ENCODE data around the gene HPCA.

Gene HPCA

DNA sequence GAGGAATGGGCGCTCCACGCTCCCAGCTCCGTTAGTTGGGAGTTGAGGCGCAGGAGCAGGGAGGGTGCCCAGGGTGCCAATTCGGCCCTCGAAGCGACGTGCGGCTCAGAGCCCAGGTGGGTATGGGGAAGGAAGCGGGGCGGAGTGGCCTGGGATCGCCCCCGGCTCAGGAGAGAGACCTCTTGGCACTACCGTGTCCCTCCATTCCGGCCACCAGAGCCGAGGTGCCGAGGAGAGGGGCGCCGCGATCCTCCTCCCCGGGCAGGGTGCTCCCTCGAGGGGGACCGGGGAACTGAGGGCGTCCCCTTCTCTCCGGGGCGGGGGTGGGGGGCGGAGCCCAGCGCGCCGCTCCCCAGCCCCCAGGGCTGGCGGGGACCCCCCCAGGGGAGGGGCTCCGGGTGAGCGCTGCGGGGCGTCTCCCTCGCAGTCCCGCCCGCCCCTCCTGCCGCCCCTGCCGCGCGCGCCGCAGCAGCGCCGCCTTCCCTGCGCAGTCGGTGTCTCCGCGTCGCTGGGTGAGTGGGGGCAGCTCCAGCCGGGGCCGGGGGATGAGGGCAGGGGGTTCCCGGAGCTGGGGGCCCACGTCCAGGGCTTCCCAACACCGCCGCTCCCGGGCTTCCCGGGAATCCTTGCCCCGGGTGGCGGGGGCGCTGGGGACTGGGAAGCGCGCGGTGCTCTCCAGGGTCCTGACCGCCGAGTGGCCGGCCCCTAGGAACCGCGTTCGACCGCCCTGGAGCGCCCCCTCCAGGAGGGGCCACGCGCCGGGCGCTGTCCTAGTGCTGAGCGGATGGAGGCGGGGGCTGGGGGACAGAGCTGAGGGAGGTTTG lies at the start of gene HPCA:
Gene HPCA, plus strand, starts transcription at position 488 of the 824 bp plus-strand sequence. CDS start 2,408 bp downstream, outside the sequence.
- DNase-seq (ENCODE audit: low read depth) = no peak

DNA sequence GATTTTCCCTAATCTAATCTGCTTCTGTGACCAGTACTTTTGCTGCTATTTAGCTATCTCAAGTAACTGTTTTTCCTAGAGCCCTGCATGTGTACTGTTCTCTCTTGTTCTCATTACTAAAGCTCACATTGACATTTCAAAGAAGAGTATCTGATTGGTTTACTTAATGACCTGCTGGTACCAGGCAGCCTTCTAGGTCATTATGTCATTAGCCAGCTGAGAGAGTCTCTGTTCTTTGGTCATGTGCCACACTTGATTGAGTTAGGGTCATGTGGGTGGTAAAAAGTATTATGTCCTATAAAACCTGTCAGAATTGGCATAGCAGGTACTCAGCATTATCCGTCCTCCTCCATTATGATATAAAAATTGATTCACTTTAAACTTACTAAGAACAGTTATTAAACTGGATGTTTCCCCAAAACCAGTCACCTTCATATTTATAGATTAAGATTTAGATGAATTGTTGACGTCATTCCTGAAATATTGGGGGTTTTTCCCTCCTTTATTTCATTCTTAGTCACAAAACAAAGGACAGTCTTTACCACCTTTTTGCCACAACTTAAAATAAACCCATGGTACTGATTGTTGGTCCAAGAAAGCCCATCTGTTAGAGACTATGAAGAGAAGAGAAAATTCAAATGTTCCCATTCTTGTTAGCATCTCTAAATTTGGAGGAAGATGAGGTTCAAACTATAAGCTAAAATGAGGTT lies 37.8 kb upstream of the HPCA start:
- no peak for DNase-seq (ENCODE audit: low read depth)

DNA sequence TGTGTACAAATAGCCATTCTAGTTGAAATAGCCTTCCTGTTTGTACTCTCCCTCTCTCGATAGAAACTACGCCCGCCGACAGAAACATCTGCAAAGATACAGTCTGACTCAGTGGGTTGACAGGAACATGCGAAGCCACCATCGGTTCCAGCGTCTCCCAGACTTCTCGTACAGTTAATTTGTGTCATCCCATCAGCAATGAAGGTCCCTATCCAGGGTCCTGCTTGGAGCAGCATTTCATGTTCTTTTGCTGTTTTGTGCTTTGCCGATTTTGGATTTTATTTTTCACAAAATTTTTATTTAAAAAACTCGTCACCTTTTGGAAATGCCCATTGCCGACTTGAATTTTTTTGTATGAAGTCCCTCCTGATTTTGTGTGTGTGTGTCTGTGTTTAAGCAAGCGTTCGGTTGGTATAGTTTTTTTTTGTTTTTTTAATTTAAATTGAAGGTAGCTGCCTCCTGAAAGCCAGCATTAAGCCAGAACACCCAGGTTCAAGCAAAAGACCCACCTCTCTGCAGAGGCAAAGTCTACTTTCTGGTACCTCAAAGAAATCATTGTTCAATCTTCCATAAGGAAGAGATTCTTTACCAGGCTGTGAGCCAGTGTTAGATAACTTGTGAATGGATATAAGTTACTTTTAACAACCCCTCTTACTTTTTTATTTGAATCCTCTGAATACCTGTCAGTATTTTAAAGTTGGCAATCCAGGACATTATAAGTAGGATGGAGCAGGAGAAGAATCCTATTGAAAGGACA lies 30.3 kb upstream of the HPCA start:
- no peak for DNase-seq (ENCODE audit: low read depth)

DNA sequence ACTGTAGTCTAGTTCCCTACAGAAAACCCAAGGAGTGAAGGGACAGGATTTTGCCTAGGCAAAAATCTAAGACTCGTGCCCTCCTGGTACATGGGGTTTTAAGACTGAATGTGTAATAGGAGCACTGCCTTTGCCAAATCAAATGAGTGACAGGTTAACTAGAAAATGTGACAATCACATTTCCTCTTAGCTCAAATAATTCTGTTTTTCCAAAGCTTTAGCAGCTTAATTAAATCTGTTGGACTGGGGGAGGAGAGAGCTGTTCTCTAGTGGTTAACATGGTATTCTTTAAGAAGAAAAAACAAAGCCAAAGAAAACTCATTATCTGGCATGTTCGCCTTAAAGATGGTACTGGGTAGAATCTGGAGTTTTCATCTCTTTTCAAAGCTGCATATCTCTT lies 28.2 kb upstream of the HPCA start:
- no peak for DNase-seq (ENCODE audit: low read depth)

DNA sequence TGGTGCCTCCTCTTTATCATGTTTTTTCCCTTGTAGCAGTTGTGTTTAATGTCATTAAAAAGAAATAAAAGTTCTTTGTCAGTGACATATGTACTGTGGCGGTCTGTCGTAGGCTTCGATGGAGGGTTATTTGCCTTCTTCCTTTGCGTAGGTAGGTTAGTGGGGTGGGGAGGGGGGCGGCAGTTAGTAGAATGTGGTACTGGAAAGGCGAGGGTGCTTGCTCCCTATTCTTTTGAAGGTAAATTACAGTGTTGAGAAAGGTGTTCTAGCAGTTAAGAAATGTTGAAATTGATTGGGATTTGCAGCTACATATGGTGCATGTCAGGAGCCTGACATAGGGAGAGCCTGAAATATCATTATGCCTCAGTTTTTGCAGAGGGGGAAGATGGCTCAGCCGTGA lies 27.5 kb upstream of the HPCA start:
- DNase-seq (ENCODE audit: low read depth) = no peak

DNA sequence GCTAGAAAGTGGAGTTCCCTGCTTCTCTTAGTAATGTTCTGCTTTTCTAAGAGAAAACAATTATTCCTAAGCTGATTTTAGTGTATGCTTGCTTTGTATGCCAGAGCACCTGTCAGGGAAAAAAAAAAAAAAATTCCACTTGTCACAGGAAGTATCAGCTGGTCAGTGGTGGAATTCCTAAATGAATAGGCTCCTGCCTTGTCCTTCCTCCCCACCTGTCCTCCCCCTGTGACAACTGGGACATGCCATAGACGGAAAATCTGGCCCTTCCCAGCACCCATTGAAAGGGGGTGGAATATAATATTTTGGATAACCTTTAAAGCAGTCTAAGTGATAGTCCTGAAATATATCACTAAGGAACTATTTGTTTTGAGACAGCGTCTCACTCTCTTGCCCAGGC lies 26.4 kb upstream of the HPCA start:
- no peak for DNase-seq (ENCODE audit: low read depth)

DNA sequence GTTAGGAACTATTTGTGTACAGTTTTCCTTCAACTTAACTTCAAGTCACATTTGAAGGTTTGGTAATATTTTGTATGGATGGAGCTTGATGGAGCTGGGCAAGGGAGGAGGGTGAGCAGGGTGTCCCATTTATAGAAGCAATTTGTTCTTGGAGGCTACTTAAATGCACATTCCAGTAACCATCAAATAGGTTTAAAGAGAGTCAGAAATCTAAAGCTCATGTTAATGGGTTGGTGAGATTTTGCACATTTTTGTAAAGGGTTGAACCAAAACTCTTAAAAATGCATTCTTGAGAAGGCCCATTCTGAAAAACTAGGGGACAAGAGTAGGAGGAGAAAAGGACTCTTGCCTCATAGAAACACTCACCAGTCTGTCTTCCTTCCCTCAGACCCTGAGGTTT lies 25.7 kb upstream of the HPCA start:
- no peak for DNase-seq (ENCODE audit: low read depth)

DNA sequence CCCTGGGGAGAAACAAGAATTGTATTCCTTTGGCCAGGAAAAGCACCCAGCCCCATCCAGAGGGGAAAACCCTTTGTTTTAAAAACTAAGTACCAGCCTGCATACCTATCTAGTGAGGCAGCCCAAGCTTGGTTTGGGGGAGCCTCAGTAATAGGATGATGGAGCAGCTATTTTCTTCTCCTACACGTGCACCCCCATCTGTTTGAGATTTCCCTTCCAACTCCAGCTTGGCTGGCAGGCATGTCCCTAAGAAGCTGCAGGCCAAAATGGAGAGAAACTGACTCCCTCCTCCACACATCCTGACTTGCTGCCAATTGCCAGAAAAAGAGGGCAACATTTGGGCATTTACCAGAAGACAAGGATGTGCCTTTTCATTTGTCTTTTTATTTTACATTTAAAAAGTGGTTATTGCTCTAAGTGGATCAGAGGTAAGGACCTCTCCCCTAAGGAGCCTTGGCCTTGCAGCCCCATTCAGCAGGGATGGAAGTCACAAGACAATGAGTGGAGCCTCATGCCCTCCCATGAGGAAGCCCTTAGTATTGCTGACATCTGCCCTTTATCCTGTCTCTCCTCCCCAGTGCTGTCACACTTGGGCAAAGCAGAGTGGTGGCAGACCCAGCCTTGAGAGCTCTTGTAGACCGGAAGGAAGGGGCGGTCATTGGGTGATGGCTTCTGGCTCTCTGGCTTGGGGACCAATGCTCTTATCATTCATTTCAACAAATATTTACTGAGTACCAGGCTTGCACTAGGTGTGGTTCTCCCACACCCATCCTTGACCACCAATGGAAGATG lies 24.2 kb upstream of the HPCA start:
- DNase-seq (ENCODE audit: low read depth) = no peak

DNA sequence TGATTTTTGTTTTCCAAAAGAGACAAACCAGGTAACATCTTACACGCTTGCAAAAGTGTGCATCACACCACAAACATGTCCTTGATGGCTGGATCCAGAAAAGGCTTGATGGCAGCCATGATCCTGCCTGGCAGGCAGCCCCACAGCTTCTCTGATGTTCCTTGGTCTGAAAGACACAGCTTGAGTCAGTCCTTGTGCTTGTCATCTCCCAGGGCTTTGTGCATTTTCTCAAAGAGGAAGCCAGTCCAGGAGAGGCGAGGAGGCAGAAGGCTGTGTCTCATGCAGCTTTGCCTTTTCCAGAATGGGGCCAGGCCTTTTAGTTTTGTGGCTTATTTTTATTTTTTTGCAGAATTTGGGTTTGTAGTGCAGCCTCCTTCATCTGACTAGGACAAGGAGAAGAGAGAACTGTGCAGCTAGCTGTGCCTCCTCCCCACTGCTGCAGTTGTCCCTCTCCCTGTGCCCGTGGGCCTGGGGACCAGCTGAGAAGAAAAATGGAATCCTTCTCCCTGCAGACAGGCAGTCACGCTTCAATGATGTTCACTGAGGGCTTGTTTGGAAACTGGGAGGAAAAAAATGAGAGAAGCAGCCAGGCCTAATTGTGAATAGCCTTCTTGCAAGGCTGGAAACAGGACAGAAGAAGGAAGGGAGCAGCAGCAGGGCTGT lies 22.9 kb upstream of the HPCA start:
- DNase-seq (ENCODE audit: low read depth) = no peak

DNA sequence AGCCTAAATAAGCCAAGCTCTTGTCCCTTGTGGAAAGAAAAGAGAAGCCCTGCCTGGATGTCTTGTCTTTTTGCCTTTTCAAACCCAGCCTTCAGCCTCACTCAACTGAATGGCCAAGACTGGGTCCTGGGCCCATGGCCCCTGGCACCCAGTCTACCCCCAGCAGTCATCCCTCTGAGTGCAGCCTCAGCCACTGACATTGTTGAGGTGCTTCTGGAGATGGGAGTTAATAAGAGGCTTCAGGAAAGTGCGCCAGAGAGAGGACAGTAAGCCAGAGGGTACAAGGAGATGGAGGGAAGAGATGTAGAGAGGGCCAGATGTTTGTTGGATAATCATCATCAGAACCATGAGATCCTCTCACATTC lies 22.4 kb upstream of the HPCA start:
- no peak for DNase-seq (ENCODE audit: low read depth)

DNA sequence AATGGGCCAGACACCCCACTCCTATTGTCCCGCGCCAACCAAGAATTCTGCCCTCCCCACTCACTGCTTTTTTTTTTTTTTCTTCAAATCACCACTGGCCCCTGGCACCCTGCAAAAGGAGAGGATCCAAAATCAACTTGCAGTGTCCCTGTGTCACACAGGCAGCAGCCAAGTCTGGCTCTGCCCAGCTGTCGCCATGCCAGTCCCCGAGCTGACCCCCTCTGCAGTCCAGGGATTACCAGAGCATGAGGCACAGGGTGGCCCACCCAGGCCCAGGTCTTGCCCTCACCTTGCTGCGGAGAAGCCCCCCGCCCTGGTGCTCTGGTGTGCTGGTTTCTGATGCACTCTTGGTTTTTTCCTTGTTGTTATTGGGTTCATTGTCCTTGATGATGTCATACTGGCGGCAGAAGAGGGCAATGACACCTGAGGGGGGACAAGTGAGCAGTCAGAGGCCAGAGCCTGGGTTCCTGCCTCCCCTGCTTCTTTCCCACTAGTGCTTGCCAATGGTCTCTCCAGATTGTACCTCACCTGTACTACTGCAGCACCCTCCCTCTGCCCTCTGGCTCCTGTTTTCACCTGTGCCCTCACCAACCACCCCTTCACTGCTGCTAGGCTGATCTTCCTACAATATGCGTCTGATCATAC lies 21.8 kb upstream of the HPCA start:
- no peak for DNase-seq (ENCODE audit: low read depth)

DNA sequence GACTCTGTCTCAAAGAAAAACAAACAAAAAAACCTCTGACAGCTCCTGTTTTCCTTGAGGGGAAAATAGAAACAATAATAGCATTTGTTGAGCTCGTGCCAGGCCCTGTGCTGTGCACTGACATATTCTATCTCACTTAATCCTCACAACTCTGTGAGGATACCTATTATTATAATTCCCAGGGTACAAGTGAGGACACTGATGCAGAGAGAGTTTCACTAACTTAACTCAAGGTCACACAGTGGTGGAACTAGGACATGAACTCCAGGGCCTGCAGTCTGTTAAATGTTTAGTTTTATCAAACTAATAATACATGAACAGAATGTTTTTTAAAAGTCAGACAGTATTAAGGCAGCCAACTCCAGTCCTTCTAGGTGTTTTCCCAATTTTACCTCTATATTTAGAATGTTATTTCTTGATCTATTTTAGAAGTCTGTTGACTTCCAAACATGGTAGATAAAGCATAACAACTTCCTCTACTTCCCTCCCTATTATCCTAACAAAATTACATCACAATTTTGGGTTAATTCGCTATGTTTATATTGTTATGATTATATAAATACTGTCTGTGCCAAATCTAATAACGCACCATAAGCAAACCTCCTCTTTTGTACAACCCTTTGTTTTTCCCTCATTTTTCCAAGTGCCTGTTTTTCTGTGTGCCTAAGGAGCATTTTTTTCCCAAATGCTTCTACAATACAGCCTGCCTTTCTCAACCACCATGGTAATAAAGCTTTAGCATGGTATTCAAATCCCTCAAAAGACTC lies 20.5 kb upstream of the HPCA start:
- DNase-seq (ENCODE audit: low read depth) = no peak

DNA sequence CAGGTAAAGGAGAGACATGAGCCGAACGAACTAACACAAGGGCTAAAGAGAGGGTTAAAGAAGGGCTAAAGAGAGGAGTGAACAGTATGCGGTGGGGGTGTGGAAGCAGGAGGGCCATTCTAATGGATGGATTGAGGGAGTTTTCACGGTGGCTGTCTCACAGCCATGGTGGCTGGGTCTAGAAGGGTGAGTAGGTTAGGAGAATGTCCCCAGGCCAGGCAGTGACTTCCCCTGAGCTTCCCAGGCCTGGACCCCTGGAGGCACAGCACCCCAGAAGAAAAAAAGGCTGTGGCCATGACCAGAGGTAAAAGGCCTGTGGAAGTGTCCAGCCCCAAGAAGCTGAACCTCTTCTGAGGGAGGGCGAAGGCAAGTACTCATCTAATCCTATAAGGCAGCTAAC lies 19.1 kb upstream of the HPCA start:
- no peak for DNase-seq (ENCODE audit: low read depth)

DNA sequence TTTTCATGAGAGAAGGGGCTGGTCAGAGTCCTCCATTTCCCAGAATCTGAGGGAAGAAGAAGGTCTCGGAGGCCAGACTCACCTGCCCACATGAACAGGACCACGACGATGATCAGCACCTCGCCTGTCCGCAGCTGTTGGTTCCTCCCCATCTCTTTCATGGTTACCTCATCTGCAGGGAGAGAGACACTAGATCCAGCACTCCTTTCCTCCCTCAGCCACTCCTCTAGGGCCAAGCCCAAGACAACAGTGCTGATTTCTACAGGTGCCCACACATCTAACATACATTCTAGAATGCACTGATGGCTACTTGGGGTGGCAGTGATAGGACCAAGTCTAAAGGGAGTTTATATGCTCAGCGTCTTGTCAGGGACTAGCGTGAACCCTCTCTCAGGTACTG lies 18.6 kb upstream of the HPCA start:
- no peak for DNase-seq (ENCODE audit: low read depth)

DNA sequence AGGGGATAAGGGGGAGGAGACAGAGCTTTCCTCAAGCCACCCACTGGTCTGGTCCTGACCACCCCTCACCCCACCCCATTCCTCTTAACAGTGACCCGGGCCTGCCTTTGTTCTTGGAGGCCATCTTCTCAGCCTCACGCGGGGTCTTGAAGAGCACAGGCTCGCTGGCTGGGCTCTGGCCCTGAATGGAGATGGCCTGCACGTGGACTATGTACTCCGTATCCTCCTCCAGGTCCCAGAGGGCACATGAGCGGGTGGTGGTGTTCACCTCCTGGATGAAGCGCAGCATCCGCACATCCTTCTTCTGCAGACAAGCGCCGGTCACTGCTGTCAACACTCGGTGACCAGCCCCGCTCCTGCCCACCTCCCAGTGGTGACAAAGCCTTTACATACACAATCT lies 18.2 kb upstream of the HPCA start:
- no peak for DNase-seq (ENCODE audit: low read depth)

DNA sequence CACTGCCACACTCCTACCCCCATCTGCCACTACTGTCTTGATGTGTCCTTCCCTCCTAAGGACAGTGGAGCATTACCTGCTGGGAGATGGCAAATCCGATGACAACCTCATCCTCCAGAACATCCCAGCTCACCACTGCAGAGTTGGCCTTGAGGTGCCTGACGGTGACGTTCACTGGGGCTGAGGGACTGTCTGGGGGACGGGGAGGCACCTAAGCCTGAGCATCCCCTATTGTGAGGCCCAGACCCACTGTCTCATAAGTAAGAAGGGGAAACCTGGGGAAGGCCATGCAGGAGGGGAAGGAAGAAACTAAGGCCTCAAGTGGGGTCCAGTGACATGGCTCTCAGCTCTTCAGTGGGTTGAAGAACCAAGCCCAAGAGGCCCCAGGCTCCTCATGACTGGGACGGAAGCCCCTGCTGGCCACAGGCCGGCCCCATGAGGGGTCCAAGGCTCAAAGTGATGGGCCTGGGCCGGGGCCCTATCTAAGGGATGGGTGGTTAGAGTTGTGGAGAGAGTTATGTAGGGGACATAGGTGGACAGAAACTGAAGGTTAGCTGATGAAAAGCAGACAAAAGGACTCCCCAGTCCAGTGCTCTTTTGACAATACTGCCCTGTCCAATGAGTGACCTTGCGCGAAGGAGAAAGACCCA lies 17.4 kb upstream of the HPCA start:
- no peak for DNase-seq (ENCODE audit: low read depth)

DNA sequence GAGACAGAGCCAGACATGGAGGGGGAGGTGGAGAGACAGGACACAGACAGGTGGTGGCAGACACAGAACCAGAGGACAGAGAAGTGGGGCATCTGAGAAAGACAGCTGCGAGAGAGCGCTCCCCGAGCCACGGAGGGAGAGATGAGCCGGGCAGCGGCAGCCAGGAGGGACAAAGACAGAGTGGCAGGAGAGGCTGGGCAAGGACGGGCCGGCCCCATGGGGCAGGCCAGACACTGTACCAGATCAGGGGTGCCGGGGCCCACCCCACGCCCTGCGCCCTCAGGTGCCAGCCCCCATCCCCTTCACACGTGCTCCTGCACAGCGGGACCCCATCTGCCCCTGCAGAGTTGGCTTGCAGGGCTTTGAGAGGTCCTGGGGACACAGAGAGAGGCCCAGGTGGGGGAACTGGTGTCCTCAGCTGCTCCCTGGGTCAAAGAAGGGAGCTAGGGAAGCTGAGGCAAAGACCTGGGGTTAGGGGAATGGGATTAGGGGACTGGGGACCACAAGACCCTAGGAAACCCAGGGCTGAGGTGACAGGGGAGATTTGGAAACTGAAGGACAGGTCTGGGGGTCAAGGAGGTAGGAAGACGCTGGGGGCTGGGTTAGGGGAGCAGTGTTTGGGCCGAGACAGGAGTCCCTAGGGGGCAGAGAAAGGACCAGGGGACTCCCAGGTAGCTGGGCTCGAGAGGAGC lies 16.2 kb upstream of the HPCA start:
- DNase-seq (ENCODE audit: low read depth) = no peak

DNA sequence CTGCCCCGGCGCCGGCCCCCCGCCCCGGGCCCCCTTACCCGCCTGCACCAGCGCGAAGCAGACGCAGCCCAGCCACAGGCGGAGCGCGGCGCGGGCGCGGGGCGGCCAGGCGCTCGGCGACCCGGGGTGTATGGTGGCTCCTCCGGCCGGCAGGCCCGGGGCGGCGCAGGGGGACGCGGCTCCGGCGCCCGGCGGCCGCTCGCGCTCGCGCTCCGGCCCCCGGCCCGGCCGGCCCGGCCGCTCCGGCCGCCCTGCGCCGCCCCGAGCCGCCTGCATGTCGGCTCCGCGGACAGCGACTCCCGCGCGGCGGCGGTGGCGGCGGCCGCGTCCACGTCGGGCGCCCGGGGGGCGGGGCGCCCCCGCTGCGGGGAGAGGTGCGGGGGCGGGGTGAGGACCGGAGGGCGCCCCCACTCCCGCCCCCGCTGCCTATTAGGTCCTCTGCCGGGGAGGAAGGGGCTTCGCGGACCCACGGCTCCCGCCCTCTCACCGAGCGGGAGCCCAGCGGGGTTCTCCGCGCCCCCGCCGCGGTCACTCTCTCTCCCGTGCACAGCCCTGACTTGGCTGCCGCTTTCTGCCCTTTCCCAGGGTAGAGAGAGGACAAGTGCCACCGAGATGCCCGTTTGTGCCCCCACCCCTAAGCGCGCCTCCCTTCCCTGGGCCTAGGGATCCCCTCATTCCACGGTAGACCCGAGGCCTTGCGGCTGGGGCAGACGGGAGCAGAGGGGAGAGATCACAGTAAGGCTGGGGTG lies 15.5 kb upstream of the HPCA start, which contains the start of gene FNDC5:
Gene FNDC5, minus strand, starts transcription at position 298 of the 749 bp plus-strand sequence.
- no peak for DNase-seq (ENCODE audit: low read depth)
